Esophagus squamous epithelium (tissue), 4 donors: ENCODE results near the gene IRS1.

Experiments
- CTCF ChIP-seq, 6 experiments: fragments of 450-650 bp in 4 of 6; fragments of 200-600 bp in 2 of 6; sonication (generic) in 2 of 6; IDR thresholded peaks; one replicate each; pipeline ENCODE4 v1.5.1; 2016 to 2019; ENCODE audit warnings: antibody characterized with exemption in 6 of 6, mild to moderate bottlenecking in 4 of 6, moderate library complexity in 4 of 6
- POLR2A ChIP-seq, 4 donors: fragments of 450-650 bp; IDR thresholded peaks; one replicate each; pipeline ENCODE4 v1.6.1; 2017; ENCODE audit warnings: antibody characterized with exemption in 4 of 4, mild to moderate bottlenecking in 4 of 4, moderate library complexity in 3 of 4

GRCh38 chr2:226803410-226803809 is 3.8 kb upstream of the IRS1 start:
- TF ChIP-seq CTCF (IDR thresholded peaks at IDR 0.05) (no peak), POLR2A (IDR thresholded peaks at IDR 0.05) (no peak)
